ENCODE measurements around the gene SLC38A5.
"Not testable (repeated sequence)": the region's sequence is repeated elsewhere in the genome, so short reads cannot be mapped to it uniquely, and the experiment has no call there.

The SLC38A5 gene

DNA sequence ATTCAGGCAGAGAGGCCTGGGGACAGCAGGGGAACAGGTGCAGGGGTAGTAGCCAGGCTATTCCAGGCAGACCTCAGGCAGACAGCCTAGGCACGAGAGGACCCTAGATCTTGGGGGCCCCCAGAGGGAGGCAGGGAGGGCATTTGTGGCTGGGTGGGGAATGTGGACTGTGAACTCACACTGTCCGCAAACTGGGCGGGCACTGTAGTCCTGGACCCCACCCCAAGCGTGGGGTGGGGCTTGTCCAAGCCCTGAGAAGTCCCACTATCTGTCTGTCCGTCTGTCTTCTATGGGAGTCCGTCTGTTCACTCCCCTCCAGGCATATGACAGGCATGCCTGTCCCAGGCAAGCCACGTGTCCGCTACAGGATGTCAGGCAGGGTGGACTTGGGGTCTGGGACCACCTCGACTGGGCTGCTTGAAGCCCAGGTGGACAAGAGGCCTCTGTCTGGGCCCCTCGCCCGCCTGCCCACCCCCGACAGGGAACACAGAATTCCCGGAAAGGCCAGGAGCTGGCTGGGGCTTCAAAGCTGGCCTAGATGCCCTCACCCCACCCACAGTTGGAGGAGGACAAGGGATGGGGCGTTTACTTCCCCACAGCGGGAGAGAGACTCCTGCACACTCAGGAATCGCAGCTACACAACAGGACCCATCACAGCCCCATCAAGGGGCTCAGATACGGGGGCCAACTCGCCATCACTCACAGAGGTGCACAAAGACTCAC, at the start of gene SLC38A5:
Gene SLC38A5, minus strand, starts transcription at position 151 of the 723 bp plus-strand sequence. CDS start 2,336 bp downstream, outside the sequence.
- DNase-seq: no peak

DNA sequence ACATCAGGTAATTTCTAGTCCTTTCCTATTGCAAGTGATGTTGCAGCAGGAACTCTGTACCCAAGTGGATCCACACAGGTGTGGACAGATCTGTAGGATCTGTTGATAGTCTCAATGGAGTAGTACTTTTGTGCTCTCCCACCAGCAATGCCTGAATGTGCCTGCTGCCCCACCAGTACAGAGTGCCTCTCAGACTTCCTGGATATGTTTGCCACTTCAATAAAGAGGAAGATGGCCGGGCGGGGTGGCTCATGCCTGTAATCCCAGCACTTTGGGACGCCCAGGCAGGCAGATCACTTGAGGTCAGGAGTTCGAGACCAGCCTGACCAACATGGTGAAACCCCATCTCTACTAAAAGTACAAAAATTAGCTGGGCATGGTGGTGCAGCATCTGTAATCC, 49.4 kb upstream of the SLC38A5 start:
- DNase-seq: not testable (repeated sequence)

GRCh38 chrX:48516987-48517386, 46.9 kb upstream of the SLC38A5 start:
- DNase-seq: no peak

DNA sequence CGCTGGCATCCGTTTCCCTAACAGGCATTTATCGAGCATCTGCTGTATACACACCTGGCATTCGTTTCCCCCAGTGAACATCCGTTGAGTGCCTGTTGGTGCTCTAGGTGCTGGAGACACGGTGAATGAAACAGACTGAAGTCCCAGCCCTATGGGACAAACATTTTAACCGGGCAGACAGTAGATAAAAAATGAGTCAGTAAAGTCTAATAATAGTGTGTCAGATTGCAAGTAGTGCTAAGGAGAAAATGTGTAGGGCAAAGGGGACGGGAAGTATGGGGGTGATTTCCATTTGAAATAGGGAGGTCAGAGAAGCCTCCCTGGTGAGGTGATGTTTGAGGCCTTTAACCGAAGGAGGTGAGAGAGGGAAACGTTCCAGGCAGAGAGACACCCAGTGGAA, 46.2 kb upstream of the SLC38A5 start:
- DNase-seq: no peak

- no peak for DNase-seq
These were observed 45.8 kb upstream of the SLC38A5 start for GRCh38 chrX:48515842-48516241.

DNA sequence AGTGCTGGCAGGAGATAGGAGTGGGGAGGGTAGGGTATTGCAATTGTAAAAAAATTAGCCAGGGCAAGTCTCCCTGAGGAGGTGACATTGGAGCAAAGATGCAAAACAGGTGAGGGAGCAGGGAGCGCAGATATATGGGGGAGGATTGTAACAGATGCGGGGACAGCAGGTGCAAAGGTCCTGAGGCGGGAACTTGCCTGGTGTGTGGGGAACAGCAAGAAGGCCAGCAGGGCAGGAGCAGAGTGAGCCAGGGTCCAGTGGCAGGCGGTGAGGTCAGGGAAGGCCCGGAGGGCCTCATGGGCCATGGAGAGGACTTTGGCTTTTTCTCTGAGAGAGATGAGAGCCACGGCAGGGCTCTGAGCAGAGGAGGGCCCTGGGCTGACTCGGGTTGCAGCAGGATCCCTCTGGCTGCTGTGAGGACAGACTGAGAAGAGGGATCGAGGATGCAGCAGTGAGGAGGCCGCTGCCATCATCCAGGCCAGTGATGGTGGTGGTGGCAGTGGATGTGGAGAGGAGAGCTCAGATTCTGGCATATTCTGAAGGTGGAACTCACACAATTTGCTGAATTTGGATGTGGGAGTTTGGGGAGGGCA, 44.9 kb upstream of the SLC38A5 start:
- no peak for DNase-seq

GRCh38 chrX:48514126-48514806, 44.2 kb upstream of the SLC38A5 start:
- DNase-seq: no peak

- DNase-seq: no peak
These were observed 43.6 kb upstream of the SLC38A5 start for GRCh38 chrX:48513670-48514069.

DNA sequence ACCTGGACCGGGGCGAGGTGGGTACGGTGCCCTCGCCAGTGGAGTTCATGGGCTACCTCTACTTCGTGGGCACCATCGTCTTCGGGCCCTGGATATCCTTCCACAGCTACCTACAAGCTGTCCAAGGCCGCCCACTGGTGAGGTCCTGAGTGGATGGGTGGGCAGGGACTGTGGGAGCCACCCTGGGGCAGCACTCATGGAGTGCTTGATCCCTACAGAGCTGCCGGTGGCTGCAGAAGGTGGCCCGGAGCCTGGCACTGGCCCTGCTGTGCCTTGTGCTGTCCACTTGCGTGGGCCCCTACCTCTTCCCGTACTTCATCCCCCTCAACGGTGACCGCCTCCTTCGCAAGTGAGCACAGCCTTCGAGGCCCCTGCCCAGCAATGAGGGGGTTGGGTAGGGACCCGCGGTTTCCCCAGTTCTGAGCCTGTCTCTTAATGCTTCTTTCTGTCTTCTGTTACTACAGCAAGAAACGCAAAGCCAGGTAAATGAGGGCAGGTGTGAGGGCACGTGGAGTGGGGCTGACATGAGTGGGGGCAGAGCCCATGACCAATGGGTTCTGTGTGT, 42.4 kb upstream of the SLC38A5 start:
- no peak for DNase-seq

DNA sequence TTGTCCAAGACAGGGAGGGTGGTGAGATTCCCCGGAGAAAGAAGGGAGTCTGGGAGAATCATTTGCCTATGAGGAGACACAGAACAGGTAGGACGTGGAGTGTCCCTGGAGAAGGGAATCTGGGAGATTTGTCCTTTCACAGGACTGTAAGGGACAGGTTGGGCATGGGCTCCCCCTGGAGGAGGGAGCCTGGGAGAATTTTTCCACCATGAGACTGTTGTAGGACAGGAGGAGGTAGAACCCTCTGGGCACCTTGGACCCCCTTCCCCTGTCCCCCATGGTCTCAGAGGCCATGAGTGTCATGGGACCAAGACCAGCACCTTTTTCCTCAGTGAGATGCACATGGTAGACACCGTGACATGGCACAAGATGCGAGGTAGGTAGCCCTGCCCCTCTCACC, 41.5 kb upstream of the SLC38A5 start:
- DNase-seq: no peak

- no peak for DNase-seq
These were observed 39.6 kb upstream of the SLC38A5 start for GRCh38 chrX:48509619-48510018.

- no peak for DNase-seq
These were observed 39.2 kb upstream of the SLC38A5 start for GRCh38 chrX:48509245-48509590.

DNA sequence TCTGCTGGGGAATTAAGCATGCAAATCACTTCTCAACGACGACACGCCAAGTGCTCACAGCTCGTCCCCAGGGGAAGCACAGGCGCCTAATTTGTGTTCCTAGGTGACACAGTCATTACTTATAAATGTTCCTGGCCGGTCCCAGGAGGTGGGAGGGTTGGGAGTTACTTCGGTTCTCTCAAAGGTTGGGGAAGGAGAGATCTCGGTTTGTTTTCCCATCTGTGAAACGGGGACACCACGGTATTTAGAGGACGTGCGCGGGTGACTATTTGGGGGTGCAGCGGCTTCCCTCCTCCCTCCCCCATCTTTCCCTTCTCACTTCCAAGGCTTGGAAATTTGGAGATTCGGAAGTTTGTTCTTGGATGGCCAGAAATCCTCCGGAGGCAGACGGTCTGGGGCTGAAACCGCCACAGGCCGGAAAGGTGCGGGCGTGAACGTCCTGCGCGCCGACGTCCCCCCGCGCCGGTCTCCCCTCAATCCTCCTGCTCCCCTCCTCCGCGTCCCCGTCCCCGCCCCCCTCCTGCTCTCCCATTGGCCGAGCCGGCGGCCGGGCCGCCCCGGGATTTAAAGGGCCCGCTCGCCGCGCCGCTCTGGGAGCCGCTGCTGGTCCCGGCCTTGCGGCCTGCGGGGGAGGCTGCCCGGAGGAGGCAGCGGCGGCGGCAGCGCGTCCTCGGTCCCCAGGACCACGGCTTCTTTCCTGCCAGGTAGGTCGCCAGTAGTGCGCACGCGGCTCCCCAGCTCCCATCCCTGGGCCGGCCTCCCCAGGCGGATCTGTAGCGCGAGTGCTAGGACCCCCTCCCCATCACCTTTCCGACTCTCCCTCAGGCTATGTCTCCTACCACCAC, 38.6 kb upstream of the SLC38A5 start, which contains the start of gene PORCN:
Gene PORCN, plus strand, starts transcription at position 593 of the 845 bp plus-strand sequence. CDS start 829 bp downstream, outside the sequence.
- DNase-seq: peak; percentile 85

- DNase-seq: no peak
These were observed 37.2 kb upstream of the SLC38A5 start for GRCh38 chrX:48507246-48507645.

- no peak for DNase-seq
These were observed 35.4 kb upstream of the SLC38A5 start for GRCh38 chrX:48505481-48505880.

DNA sequence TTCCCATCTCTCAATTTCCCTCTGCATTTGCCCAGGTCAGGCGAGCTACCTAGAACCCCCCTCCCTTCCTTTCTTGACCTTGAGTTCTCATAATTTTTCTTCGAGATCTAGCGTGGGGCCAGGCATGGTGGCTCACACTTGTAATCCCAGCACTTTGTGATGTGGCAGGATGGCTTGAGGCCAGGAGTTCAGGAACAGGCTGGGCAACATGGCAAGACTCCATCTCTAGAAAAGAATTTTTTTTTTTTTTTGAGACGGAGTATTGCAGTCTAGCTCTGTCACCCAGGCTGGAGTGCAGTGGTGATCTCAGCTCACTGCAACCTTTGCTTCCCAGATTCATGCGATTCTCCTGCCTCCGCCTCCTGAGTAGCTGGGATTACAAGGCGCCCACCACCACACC, 34.2 kb upstream of the SLC38A5 start:
- no peak for DNase-seq

DNA sequence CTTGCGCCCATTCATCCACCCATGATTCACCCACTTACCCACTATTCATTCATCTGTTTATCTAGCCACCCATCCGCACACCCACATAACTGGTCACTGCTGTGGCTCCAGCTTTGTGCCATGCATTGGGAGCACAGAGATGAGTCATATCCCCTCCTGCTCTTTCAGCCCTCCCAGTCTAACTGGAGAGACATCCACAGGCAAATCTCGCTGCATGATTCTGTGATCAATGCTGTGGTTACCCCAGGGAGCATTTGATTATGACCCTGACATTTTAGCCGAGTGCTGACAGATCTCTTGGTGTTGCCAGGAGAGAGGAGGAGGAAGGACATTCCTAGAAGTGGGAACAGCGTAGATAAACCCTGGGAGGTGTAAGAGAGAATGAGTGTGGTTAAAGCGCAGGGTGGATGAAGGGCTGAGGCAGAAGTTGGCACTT, 28.3 kb upstream of the SLC38A5 start:
- no peak for DNase-seq

DNA sequence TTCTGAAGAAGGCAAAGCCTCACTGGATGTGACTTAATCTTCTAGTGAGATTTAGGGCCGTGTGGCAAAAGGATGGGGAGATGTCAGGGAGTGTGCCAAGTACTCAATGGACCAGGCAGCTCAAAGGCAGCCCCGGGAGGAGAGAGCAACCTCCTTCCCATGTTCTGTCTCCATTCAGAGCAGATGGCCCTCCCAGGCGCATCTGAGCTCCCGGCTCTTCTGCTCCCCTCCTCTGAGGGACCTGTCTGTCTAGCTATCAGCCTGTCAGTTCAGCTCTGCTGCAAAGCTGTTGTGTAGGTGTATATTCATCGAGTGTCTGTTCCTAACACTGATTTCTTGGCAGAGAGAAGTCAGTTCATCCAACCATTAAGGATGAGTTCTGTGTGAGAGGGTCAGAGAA, 27.8 kb upstream of the SLC38A5 start:
- DNase-seq: no peak

- DNase-seq: no peak
These were observed 26.6 kb upstream of the SLC38A5 start for GRCh38 chrX:48496660-48497059.

DNA sequence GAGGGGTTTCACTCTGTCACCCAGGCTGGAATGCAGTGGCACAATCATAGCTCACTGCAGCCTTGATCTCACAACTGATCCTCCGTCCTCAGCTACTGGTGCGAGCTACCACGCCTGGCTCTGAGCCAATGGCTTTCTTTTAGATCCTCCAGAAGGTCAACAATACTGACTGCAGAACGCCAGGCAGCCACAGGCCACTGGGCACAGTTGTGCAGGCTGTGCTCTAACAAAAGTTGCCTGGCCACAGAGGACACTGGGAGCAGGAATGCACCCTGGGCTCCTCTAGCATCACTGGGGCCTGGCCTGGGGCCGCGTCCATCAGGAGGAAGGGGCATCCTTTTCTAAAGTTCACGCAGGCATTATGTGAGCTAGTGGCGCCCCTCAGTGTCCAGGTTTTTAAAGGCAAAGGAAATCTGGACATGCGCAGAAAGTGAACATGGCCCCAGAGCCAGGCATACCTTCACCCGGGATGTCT, 23.9 kb upstream of the SLC38A5 start:
- peak; percentile 25 for DNase-seq

DNA sequence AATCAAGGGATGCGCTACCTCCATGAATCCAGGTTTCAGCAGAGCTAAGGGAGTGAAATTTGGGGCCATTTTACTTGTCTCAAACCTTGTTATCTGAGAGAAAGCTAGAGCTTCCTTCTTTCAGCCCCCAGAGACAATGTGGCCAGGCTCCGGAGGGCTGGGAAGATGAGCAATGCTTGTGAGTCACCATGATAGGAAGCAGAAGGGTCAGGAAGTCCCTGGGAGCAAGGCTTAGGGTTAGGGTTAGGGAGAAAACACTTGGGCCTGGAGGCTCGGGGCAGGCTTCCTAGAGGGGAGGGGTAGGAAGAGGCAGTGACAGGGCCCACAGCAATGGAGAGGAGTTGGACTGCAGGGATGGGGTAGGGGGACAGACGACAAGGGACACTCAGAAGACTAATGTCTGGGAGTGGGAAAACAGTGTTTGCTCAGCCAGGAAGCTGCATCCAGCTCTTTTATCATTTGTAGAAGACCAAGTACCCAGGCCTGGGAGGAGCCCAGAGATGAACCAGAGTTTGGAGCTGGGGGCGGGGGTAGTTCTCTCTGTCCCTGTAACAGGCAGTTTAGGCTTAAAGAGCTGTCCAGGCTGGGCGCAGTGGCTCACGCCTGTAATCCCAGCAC, 22.3 kb upstream of the SLC38A5 start:
- DNase-seq: no peak

DNA sequence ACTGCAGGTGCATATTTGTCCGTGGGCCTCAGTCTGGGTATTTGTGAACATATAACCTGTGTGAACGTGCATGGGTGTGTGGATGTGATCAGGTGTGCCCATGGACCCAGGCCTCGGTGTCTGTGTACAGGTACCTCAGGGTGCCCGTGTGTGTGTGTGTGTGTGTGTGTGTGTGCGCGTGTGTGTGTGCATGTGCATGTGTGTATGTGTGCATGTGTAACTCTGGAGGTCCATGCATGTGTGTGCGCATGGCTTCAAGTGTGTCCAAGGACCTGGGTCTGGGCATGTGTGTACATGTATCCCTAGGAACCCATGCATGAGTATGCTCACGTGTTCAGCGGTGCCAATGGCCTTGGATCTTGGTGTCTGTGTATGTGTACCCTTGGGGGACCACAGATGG, 21.7 kb upstream of the SLC38A5 start:
- no peak for DNase-seq

Data from activated CD4-positive, alpha-beta T cell treated with anti-CD3 and anti-CD28 coated beads for 48 hours (primary cell).